OCI-LY3 (cell line): Measurements from ENCODE around the gene MAML2.

Experiments
- CTCF ChIP-seq: fragments of 200-600, 300-600 bp; sonication (generic); IDR thresholded peaks from 2 replicates; pipeline ENCODE4 v1.5.1; 2014; ENCODE audit warnings: antibody characterized with exemption, low read length, low read depth
- EZH2phosphoT487 ChIP-seq: fragments of 200-600 bp; shearing (Covaris generic); IDR thresholded peaks from 2 replicates; pipeline ENCODE4 v1.6.1; 2018; ENCODE audit warnings: antibody characterized with exemption, mixed run types, low read depth

GRCh38 chr11:96006037-96006436 is 337.0 kb downstream of the MAML2 start:
- no peak for TF ChIP-seq CTCF
- TF ChIP-seq EZH2phosphoT487: no peak
